WTC11 (cell line): ENCODE results near the gene HNRNPM. TPM values are rescaled to one million over a fixed set of nuclear protein-coding genes. Genes with fewer than 3 reads are reported as not detected.

Experiments used
- ATAC-seq: fragments of 200-7000 bp; cut with Tn5 transposase; 2 replicates; pipeline ENCODE4 v1.10.0; 2021; ENCODE audit warnings: mild to moderate bottlenecking, moderate library complexity
- CTCF ChIA-PET: fragments of 300-600 bp; sonication (Branson Sonifier 250); formaldehyde crosslinking; loops from one replicate; lab custom pipeline; 2021; ENCODE audit warnings: antibody characterized with exemption; lab: Charles Lee
- POLR2A ChIA-PET: fragments of 350-600 bp; sonication (Branson Sonifier 250); formaldehyde crosslinking; loops from one replicate; lab custom pipeline; 2021; ENCODE audit warnings: antibody characterized with exemption; lab: Charles Lee
- DNase-seq: peaks from one replicate; pipeline ENCODE4 v3.0.0; 2021; ENCODE audit warnings: low spot score
- H3K27ac Mint-ChIP-seq: 2 replicates; pipeline ENCODE4 v1.8.0; 2021; ENCODE audit warnings: mixed read lengths
- H3K27me3 Mint-ChIP-seq: 2 replicates; pipeline ENCODE4 v1.8.0; 2021; ENCODE audit warnings: low read depth, mild to moderate bottlenecking, moderate library complexity, mixed read lengths
- H3K36me3 Mint-ChIP-seq: 2 replicates; pipeline ENCODE4 v1.8.0; 2021; ENCODE audit warnings: mixed read lengths
- H3K4me1 Mint-ChIP-seq: 2 replicates; pipeline ENCODE4 v1.8.0; 2022; ENCODE audit warnings: mixed read lengths
- H3K4me3 Mint-ChIP-seq: 2 replicates; pipeline ENCODE4 v1.8.0; 2021; ENCODE audit warnings: mild to moderate bottlenecking, moderate library complexity, mixed read lengths
- H3K9me3 Mint-ChIP-seq: 2 replicates; pipeline ENCODE4 v1.8.0; 2021; ENCODE audit warnings: mixed read lengths
- CREM ChIP-seq: sonication (generic); formaldehyde crosslinking; IDR thresholded peaks from 2 replicates; pipeline ENCODE4 v1.8.1; 2022; ENCODE audit warnings: mild to moderate bottlenecking, missing genetic modification reagents, moderate library complexity
- E2F4 ChIP-seq: sonication (generic); formaldehyde crosslinking; IDR thresholded peaks from 2 replicates; pipeline ENCODE4 v1.8.1; 2022; ENCODE audit warnings: low read depth, mild to moderate bottlenecking, moderate library complexity, missing genetic modification reagents, borderline replicate concordance
- EMX1 ChIP-seq: fragments of 250-450 bp; sonication (Bioruptor Pico); IDR thresholded peaks from 2 replicates; pipeline ENCODE4 v1.8.0; 2021; ENCODE audit warnings: mild to moderate bottlenecking
- ETV6 ChIP-seq: sonication (generic); formaldehyde crosslinking; IDR thresholded peaks from 2 replicates; pipeline ENCODE4 v1.8.1; 2022; ENCODE audit warnings: mild to moderate bottlenecking, missing genetic modification reagents
- GABPB1 ChIP-seq: sonication (generic); formaldehyde crosslinking; IDR thresholded peaks from 2 replicates; pipeline ENCODE4 v1.8.1; 2023; ENCODE audit warnings: mild to moderate bottlenecking, missing genetic modification reagents
- HMGA2 ChIP-seq: fragments of 250-450 bp; sonication (Bioruptor Pico); IDR thresholded peaks from 2 replicates; pipeline ENCODE4 v1.4.0; 2021; ENCODE audit warnings: mild to moderate bottlenecking, moderate library complexity
- HMGXB4 ChIP-seq: sonication (generic); formaldehyde crosslinking; IDR thresholded peaks from 2 replicates; pipeline ENCODE4 v1.8.1; 2023; ENCODE audit warnings: mild to moderate bottlenecking, moderate library complexity, missing genetic modification reagents
- MAX ChIP-seq: sonication (generic); formaldehyde crosslinking; IDR thresholded peaks from 2 replicates; pipeline ENCODE4 v1.8.0; 2022; ENCODE audit warnings: mild to moderate bottlenecking, missing genetic modification reagents
- MXD4 ChIP-seq: fragments of 250-450 bp; sonication (Bioruptor Pico); IDR thresholded peaks from 2 replicates; pipeline ENCODE4 v1.8.0; 2021; ENCODE audit warnings: mild to moderate bottlenecking, moderate library complexity, borderline replicate concordance
- OVOL2 ChIP-seq: fragments of 250-450 bp; sonication (Bioruptor Pico); IDR thresholded peaks from 2 replicates; pipeline ENCODE4 v1.9.0; 2021; ENCODE audit warnings: mild to moderate bottlenecking, borderline replicate concordance
- RORB ChIP-seq: fragments of 250-450 bp; sonication (Bioruptor Pico); IDR thresholded peaks from 2 replicates; pipeline ENCODE4 v1.9.0; 2021; ENCODE audit warnings: mild to moderate bottlenecking
- SP1 ChIP-seq: sonication (generic); formaldehyde crosslinking; conservative IDR thresholded peaks from 2 replicates; pipeline ENCODE4 v1.8.1; 2022; ENCODE audit warnings: missing genetic modification reagents
- TCF7 ChIP-seq: sonication (generic); formaldehyde crosslinking; IDR thresholded peaks from 2 replicates; pipeline ENCODE4 v1.8.0; 2022; ENCODE audit warnings: mild to moderate bottlenecking, low read depth, missing genetic modification reagents, moderate library complexity
- TP53 ChIP-seq: sonication (generic); formaldehyde crosslinking; IDR thresholded peaks from 2 replicates; pipeline ENCODE4 v1.8.1; 2023; ENCODE audit warnings: mild to moderate bottlenecking, missing genetic modification reagents
- ZNF138 ChIP-seq: sonication (generic); formaldehyde crosslinking; conservative IDR thresholded peaks from 2 replicates; pipeline ENCODE4 v1.8.1; 2022; ENCODE audit warnings: mild to moderate bottlenecking, moderate library complexity, missing genetic modification reagents
- ZNF396 ChIP-seq: fragments of 250-450 bp; sonication (Bioruptor Pico); IDR thresholded peaks from 2 replicates; pipeline ENCODE4 v1.8.0; 2021; ENCODE audit warnings: mild to moderate bottlenecking, moderate library complexity, borderline replicate concordance
- ZNF416 ChIP-seq: fragments of 250-450 bp; sonication (Bioruptor Pico); IDR thresholded peaks from 2 replicates; pipeline ENCODE4 v1.9.0; 2021; ENCODE audit warnings: mild to moderate bottlenecking, inconsistent platforms
- ZNF425 ChIP-seq: fragments of 250-450 bp; sonication (Bioruptor Pico); conservative IDR thresholded peaks from 2 replicates; pipeline ENCODE4 v1.9.0; 2021; ENCODE audit warnings: mild to moderate bottlenecking
- ZNF671 ChIP-seq: fragments of 250-450 bp; sonication (Bioruptor Pico); IDR thresholded peaks from 2 replicates; pipeline ENCODE4 v1.8.0; 2021; ENCODE audit warnings: mild to moderate bottlenecking
- total RNA-seq: library from RNA; stranded (reverse); gene quantifications from 3 replicates; pipeline ENCODE4 v1.2.3, GENCODE V29; 2021
- TF ChIP-seq, protein P1 (sequence below): sonication (generic); formaldehyde crosslinking; IDR thresholded peaks from 2 replicates; pipeline ENCODE4 v1.8.1; 2023; ENCODE audit warnings: mild to moderate bottlenecking, missing genetic modification reagents, moderate library complexity
- TF ChIP-seq, protein P2 (sequence below): sonication (generic); formaldehyde crosslinking; IDR thresholded peaks from 2 replicates; pipeline ENCODE4 v1.8.0; 2023; ENCODE audit warnings: missing genetic modification reagents, mild to moderate bottlenecking, borderline replicate concordance
- TF ChIP-seq, protein P3 (sequence below): sonication (generic); formaldehyde crosslinking; IDR thresholded peaks from 2 replicates; pipeline ENCODE4 v1.8.1; 2022; ENCODE audit warnings: low read depth, missing genetic modification reagents, borderline replicate concordance
- TF ChIP-seq, protein P4 (sequence below): sonication (generic); formaldehyde crosslinking; IDR thresholded peaks from 2 replicates; pipeline ENCODE4 v1.8.1; 2023; ENCODE audit warnings: mild to moderate bottlenecking, missing genetic modification reagents, moderate library complexity

HNRNPM gene
- total RNA-seq, 1 experiment from 2014 or later: 416 TPM

- TF ChIP-seq, protein P1, sequence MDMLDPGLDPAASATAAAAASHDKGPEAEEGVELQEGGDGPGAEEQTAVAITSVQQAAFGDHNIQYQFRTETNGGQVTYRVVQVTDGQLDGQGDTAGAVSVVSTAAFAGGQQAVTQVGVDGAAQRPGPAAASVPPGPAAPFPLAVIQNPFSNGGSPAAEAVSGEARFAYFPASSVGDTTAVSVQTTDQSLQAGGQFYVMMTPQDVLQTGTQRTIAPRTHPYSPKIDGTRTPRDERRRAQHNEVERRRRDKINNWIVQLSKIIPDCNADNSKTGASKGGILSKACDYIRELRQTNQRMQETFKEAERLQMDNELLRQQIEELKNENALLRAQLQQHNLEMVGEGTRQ (CRISPR knock-in tag): no peak
- TF ChIP-seq EMX1 (CRISPR knock-in tag) (no peak), HMGA2 (CRISPR knock-in tag) (no peak), ETV6 (CRISPR knock-in tag) (no peak), OVOL2 (CRISPR knock-in tag) (no peak), ZNF425 (no peak), ZNF416 (no peak), TP53 (CRISPR knock-in tag) (no peak), MXD4 (CRISPR knock-in tag) (no peak), CREM (no peak), ZNF671 (CRISPR knock-in tag) (no peak), HMGXB4 (CRISPR knock-in tag) (no peak)
- TF ChIP-seq, protein P2, sequence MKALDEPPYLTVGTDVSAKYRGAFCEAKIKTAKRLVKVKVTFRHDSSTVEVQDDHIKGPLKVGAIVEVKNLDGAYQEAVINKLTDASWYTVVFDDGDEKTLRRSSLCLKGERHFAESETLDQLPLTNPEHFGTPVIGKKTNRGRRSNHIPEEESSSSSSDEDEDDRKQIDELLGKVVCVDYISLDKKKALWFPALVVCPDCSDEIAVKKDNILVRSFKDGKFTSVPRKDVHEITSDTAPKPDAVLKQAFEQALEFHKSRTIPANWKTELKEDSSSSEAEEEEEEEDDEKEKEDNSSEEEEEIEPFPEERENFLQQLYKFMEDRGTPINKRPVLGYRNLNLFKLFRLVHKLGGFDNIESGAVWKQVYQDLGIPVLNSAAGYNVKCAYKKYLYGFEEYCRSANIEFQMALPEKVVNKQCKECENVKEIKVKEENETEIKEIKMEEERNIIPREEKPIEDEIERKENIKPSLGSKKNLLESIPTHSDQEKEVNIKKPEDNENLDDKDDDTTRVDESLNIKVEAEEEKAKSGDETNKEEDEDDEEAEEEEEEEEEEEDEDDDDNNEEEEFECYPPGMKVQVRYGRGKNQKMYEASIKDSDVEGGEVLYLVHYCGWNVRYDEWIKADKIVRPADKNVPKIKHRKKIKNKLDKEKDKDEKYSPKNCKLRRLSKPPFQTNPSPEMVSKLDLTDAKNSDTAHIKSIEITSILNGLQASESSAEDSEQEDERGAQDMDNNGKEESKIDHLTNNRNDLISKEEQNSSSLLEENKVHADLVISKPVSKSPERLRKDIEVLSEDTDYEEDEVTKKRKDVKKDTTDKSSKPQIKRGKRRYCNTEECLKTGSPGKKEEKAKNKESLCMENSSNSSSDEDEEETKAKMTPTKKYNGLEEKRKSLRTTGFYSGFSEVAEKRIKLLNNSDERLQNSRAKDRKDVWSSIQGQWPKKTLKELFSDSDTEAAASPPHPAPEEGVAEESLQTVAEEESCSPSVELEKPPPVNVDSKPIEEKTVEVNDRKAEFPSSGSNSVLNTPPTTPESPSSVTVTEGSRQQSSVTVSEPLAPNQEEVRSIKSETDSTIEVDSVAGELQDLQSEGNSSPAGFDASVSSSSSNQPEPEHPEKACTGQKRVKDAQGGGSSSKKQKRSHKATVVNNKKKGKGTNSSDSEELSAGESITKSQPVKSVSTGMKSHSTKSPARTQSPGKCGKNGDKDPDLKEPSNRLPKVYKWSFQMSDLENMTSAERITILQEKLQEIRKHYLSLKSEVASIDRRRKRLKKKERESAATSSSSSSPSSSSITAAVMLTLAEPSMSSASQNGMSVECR (CRISPR knock-in tag): no peak
- TF ChIP-seq, all 79 proteins: peak for 0
- ChIA-PET CTCF (interaction anchor here (1.2 kb wide), 1 partner anchor 17 kb away, joined by 4 read pairs; the partner anchor contains the start of gene MARCHF2), POLR2A (interaction anchor here (0.7 kb wide), 1 partner anchor 28 kb away, joined by 4 read pairs; no protein-coding TSS in a partner anchor)
- H3K9me3 Mint-ChIP-seq: no peaks in the 10 kb centered on the region
- H3K27ac Mint-ChIP-seq: no peak overlapping the region
- no peak for ATAC-seq
- H3K4me1 Mint-ChIP-seq: no peaks in the 10 kb centered on the region
- H3K27me3 Mint-ChIP-seq: no peaks in the 10 kb centered on the region
- 0 out of 2 replicates have a peak, but pooled peaks cover 3% of the 10 kb centered on the region for H3K36me3 Mint-ChIP-seq
- no peak for DNase-seq
- H3K4me3 Mint-ChIP-seq: no peak overlapping the region
Observed at GRCh38 chr19:8429826-8430225, 14.9 kb upstream of the HNRNPM start.

DNA sequence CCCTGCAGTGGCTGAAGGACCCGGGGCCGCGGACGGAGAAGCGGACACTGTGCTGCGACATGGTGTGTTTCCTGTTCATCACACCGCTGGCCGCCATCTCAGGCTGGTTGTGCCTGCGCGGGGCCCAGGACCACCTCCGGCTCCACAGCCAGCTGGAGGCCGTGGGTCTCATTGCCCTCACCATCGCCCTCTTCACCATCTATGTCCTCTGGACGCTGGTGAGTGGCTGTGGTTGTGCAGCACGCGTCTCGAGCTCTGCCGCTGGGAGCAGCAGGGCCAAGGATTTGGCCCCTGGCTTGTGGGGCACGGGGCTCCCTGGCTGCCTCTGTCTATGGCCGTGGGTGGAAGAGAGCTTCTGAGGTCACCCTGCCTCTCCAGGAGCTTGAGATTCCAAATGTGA lies 14.1 kb upstream of the HNRNPM start:
- Mint-ChIP-seq H3K9me3 (no peaks in the 10 kb centered on the region), H3K36me3 (0 out of 2 replicates have a peak, but pooled peaks cover 5% of the 10 kb centered on the region), H3K27me3 (no peaks in the 10 kb centered on the region), H3K4me1 (no peaks in the 10 kb centered on the region), H3K27ac (peak overlapping the region; percentile 48; the same call in 1 of the 2 replicates), H3K4me3 (no peak overlapping the region)
- ATAC-seq (no peak), DNase-seq (no peak)
- CTCF ChIA-PET: interaction anchor here (1.0 to 1.5 kb wide), 2 partner anchors 16 to 17 kb away, joined by 3 to 4 read pairs; partner anchors contain the start of gene MARCHF2
- POLR2A ChIA-PET: no interaction called here
- TF ChIP-seq MAX (CRISPR knock-in tag): no peak
- no peak for TF ChIP-seq ZNF396 (CRISPR knock-in tag)
- no peak for TF ChIP-seq RORB (CRISPR knock-in tag)
- TF ChIP-seq, protein P3, sequence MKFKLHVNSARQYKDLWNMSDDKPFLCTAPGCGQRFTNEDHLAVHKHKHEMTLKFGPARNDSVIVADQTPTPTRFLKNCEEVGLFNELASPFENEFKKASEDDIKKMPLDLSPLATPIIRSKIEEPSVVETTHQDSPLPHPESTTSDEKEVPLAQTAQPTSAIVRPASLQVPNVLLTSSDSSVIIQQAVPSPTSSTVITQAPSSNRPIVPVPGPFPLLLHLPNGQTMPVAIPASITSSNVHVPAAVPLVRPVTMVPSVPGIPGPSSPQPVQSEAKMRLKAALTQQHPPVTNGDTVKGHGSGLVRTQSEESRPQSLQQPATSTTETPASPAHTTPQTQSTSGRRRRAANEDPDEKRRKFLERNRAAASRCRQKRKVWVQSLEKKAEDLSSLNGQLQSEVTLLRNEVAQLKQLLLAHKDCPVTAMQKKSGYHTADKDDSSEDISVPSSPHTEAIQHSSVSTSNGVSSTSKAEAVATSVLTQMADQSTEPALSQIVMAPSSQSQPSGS (CRISPR knock-in tag): no peak
- TF ChIP-seq, protein P4, sequence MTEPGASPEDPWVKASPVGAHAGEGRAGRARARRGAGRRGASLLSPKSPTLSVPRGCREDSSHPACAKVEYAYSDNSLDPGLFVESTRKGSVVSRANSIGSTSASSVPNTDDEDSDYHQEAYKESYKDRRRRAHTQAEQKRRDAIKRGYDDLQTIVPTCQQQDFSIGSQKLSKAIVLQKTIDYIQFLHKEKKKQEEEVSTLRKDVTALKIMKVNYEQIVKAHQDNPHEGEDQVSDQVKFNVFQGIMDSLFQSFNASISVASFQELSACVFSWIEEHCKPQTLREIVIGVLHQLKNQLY: no peak
- TF ChIP-seq E2F4 (CRISPR knock-in tag): no peak
- no peak for TF ChIP-seq ZNF138 (CRISPR knock-in tag)
- TF ChIP-seq TCF7 (CRISPR knock-in tag): no peak
- no peak for TF ChIP-seq SP1
- TF ChIP-seq GABPB1 (CRISPR knock-in tag): no peak
- TF ChIP-seq ZNF416: no peak
